GM15510 (cell line): ENCODE results near the gene HCN1.

Experiments
- POLR2A ChIP-seq: IDR thresholded peaks from 3 replicates; pipeline ENCODE4 v1.6.1; 2011; ENCODE audit warnings: borderline replicate concordance; ENCODE audit not compliant: insufficient read length; ENCODE audit errors: extremely low read depth

The HCN1 gene

GRCh38 chr5:45532826-45533624 lies 163.2 kb downstream of the HCN1 start:
- TF ChIP-seq POLR2A: no peak

GRCh38 chr5:45521067-45521466 lies 175.1 kb downstream of the HCN1 start:
- no peak for TF ChIP-seq POLR2A

- no peak for TF ChIP-seq POLR2A
Measured at GRCh38 chr5:45512521-45512920, 183.7 kb downstream of the HCN1 start.

- no peak for TF ChIP-seq POLR2A
Measured at GRCh38 chr5:45509371-45509770, 186.8 kb downstream of the HCN1 start.

- TF ChIP-seq POLR2A: no peak
Measured at GRCh38 chr5:45508135-45508534, 188.0 kb downstream of the HCN1 start.

GRCh38 chr5:45507178-45507577 lies 189.0 kb downstream of the HCN1 start:
- no peak for TF ChIP-seq POLR2A

- no peak for TF ChIP-seq POLR2A
Measured at GRCh38 chr5:45491368-45491767, 204.8 kb downstream of the HCN1 start.

- TF ChIP-seq POLR2A: no peak
Measured at GRCh38 chr5:45484781-45485180, 211.4 kb downstream of the HCN1 start.

GRCh38 chr5:45454114-45454513 lies 242.1 kb downstream of the HCN1 start:
- no peak for TF ChIP-seq POLR2A

- TF ChIP-seq POLR2A: no peak
Measured at GRCh38 chr5:45440466-45440865, 255.7 kb downstream of the HCN1 start.

GRCh38 chr5:45437752-45438151 lies 258.4 kb downstream of the HCN1 start:
- TF ChIP-seq POLR2A: no peak

- no peak for TF ChIP-seq POLR2A
Measured at GRCh38 chr5:45417285-45417998, 278.7 kb downstream of the HCN1 start.

GRCh38 chr5:45414620-45415573 lies 281.3 kb downstream of the HCN1 start:
- no peak for TF ChIP-seq POLR2A

- no peak for TF ChIP-seq POLR2A
Measured at GRCh38 chr5:45411971-45412612, 284.1 kb downstream of the HCN1 start.
